Gastroesophageal sphincter (tissue), 3 donors: ENCODE data around the gene ERC1.

Source experiments
- CTCF ChIP-seq, 4 experiments: fragments of 200-600 bp in 2 of 4; fragments of 450-650 bp in 2 of 4; sonication (generic) in 1 of 4; IDR thresholded peaks; one replicate each; pipeline ENCODE4 v1.5.1; 2017 to 2019; ENCODE audit warnings: antibody characterized with exemption in 4 of 4, mild to moderate bottlenecking in 2 of 4, moderate library complexity in 2 of 4
- EP300 ChIP-seq: sonication (generic); formaldehyde crosslinking; IDR thresholded peaks from one replicate; pipeline ENCODE4 v1.6.1; 2017; ENCODE audit warnings: antibody characterized with exemption, mild to moderate bottlenecking
- POLR2A ChIP-seq, 2 donors: fragments of 450-650 bp; IDR thresholded peaks; one replicate each; pipeline ENCODE4 v1.6.1; 2017; ENCODE audit warnings: antibody characterized with exemption in 2 of 2, mild to moderate bottlenecking in 2 of 2, moderate library complexity in 1 of 2
- POLR2AphosphoS5 ChIP-seq: sonication (generic); formaldehyde crosslinking; IDR thresholded peaks from one replicate; pipeline ENCODE4 v1.6.1; 2017; ENCODE audit warnings: antibody characterized with exemption

- TF ChIP-seq CTCF (IDR thresholded peaks at IDR 0.05), result peak in 1 of 4 experiments; percentile 9
- no peak for TF ChIP-seq POLR2A (IDR thresholded peaks at IDR 0.05)
- no peak for TF ChIP-seq EP300
- TF ChIP-seq POLR2AphosphoS5, result no peak
Measured at GRCh38 chr12:991350-992333, 619 bp downstream of the ERC1 start.
